GM21360 (cell line): ENCODE measurements around the gene UHRF2.
A peak's percentile ranks its signal among the peaks of the same experiment; 100 is the strongest.
"Not testable (repeated sequence)": the region's sequence is repeated elsewhere in the genome, so short reads cannot be mapped to it uniquely, and the experiment has no call there.

Experiments
- ATAC-seq: cut with Tn5 transposase; IDR thresholded peaks from one replicate; pipeline ENCODE4 v1.9.1; 2021; ENCODE audit warnings: mild to moderate bottlenecking, moderate library complexity; ENCODE audit not compliant: unreplicated experiment

Gene UHRF2

DNA sequence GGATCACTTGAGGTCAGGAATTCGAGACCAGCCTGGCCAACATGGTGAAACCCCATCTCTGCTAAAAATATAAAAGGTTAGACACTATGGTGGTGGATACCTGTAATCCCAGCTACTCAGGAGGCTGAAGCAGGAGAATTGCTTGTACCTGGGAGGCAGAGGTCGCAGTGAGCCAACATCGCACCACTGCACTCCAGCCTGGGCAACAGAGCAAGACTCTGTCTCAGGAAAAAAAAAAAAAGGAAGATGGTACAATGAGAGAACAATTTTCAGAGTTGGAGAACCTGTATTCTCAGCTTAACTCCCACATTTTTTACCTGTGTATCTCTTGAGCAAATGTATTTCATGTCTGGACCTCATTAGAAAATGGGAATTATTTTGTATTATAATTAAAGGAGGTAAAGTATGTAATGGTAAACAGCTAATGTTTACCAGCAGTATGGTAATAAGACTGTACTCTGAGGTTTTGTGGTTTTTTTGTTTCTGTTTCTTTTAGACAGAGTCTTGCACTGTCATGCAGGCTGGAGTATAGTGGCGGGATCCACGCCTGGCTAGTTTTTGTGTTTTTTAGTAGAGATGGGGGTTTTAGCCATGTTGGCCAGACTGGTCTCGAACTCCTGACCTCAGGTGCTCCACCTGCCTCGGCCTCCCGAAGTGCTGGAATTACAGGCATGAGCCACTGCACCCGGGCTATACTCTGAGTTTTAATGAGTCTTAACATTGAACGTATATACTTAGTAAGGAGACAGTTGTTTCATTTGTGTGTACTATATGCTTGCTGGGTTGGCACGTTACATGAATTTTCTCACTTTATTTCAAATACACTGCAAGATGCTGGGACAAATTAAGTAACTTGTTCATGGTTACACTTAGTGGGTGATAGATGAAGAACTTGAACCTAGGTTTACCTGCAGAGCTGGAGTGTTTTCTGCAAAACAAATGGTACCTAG lies 16.2 kb downstream of the UHRF2 start:
- peak; percentile 86 for ATAC-seq

GRCh38 chr9:6431038-6431437 lies 18.0 kb downstream of the UHRF2 start:
- ATAC-seq, result no peak

DNA sequence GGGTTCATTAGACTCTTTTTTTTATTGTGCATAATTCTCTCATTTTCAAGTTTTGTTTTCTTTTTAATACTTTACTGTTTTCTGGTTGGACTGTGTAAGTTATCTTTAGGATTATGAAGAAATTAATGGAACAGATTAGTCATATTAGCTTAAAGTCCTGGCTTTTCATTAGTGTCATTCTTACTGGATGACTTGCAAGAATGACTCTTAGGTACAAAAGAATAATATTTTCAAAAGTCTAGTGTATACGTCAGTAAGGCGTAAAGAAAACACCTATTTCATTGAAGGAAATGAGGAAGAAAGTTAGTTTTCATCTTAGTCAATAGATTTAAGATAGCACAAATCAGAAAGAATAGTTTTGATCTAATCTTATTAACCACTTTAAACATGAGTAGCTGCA lies 20.4 kb downstream of the UHRF2 start:
- ATAC-seq, result no peak

DNA sequence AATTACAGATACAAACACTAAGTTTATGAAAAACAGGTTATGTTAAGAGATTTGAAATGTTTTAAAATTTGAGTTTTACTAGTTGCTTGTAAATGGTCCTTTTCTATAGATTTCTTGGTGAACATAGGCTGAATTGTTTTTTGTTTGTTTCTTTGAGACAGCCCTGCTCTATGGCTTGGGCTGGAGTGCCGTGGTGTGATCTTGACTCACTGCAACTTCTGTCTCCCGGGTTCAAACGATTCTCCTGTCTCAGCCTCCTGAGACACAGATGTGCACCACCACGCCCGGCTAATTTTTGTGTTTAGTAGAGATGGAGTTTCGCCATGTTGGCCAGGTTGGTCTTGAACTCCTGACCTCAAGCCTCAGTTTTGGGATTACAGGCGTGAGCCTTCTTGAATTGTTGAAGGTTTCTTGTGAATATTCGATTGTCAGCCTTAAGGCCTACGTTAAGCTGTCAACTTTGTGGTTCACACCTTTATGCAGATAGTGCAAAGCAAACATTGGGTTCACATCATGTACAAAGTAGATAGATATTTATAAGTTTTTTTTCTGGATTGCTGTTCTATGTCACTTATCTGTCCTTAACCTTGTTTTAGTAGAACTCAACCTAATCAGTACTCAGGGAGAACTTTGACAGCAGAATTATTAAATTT lies 26.2 kb downstream of the UHRF2 start:
- ATAC-seq, result no peak

- ATAC-seq, result no peak
Observed at GRCh38 chr9:6440405-6440804, 27.4 kb downstream of the UHRF2 start.

DNA sequence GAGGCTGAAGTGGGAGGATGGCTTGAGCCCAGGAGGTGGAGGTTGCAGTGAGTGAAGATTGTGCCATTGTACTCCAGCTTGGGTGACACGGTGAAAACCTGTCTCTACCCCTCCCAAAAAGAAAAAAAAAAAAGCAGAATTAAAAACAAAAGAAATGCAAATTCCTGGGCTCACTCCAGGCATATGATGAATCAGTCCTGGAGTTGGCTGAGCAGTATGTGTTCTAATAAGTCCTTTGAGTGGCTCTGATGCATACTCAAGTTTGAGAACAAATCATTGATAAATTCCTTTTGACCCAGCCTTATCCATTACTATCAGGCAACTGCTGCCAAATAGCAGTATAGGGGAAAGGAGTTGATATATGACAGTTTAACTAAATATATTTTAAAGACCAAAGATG lies 28.3 kb downstream of the UHRF2 start:
- ATAC-seq, result no peak

GRCh38 chr9:6443661-6444060 lies 30.7 kb downstream of the UHRF2 start:
- no peak for ATAC-seq

- ATAC-seq, result no peak
Observed at GRCh38 chr9:6444128-6444527, 31.1 kb downstream of the UHRF2 start.

GRCh38 chr9:6449086-6449485 lies 36.1 kb downstream of the UHRF2 start:
- no peak for ATAC-seq

DNA sequence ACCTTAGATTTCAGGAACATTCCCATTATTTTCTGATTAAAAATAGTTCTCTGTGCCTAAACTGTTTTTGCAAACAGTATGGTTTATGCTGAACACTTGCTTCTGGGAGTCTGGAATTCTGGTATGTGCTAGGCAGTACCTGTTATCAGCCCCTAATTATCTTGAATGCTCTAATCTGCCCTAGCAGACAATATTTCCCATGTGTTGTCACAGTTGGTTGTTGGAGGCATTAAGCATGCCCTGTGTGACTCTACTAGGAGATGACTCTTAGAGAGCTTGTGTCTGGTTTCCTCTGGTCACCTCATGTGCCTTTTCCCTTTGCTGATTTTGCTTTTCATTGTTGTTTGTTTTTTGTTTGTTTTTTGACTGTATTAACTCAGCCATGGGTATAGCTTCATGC lies 36.6 kb downstream of the UHRF2 start:
- no peak for ATAC-seq

- no peak for ATAC-seq
Observed at GRCh38 chr9:6450641-6451375, 37.8 kb downstream of the UHRF2 start.

DNA sequence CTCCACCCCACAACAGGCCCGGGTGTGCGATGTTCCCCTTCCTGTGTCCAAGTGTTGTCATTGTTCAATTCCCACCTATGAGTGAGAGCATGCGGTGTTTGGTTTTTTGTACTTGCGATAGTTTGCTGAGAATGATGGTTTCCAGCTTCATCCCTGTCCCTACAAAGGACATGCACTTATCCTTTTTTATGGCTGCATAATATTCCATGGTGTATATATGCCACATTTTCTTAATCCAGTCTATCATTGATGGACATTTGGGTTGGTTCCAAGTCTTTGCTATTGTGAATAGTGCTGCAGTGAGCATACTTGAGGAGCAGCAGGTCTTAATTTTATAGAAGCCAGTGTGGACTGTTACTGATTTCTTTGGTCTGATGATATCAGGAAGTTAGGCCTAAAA lies 42.3 kb downstream of the UHRF2 start:
- ATAC-seq, result not testable (repeated sequence)

DNA sequence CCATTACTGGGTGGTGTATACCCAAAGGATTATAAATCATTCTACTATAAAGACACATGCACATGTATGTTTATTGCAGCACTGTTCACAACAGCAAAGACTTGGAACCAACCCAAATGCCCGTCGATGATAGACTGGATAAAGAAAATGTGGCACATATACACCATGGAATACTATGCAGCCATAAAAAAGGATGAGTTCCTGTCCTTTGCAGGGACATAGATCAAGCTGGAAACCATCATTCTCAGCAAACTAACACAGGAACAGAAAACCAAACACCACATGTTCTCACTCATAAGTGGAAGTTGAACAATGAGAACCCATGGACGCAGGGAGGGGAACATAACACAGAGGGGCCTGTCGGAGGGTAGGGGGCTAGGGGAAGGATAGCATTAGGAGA lies 45.7 kb downstream of the UHRF2 start:
- not testable (repeated sequence) for ATAC-seq

DNA sequence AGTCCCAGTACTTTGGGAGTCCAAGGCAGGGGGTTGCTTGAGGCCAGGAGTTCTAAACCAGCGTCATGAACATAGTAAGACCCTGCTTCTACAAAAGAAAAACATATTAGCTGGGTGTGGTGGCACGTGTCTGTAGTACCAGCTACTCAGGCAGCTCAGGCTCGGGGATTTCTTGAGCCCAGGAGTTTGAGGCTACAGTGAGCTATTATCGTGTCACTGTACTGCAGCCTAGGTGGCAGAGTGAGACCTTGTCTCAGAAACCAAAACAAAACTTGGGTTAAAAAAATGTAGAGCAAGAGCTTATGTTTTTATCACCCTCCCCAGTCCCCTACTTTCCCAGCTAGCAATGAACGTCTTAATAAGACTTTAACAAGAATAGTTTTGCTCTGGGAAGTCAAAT lies 46.7 kb downstream of the UHRF2 start:
- ATAC-seq, result no peak

DNA sequence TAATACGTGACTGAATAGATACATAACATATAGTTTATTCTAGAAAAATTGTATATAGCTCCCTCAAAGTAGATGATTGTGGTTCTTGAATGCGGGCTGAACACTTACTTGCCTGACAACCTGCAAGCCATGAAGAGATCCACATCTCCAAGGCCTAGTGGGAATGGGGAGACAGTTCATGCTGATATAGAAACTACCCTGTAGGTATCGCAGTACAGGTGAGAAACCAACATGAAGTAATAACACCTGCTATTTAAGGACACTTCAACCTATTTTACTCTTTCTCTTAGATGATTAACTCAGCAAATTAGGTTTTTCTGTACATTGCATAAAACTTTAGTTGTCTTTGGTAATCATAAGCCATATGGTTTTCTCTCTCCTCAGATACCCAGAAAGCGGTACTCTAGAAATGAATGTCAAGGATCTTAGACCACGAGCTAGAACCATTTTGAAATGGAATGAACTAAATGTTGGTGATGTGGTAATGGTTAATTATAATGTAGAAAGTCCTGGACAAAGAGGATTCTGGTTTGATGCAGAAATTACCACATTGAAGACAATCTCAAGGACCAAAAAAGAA lies 47.3 kb downstream of the UHRF2 start:
- ATAC-seq, result no peak

GRCh38 chr9:6461619-6462018 lies 48.6 kb downstream of the UHRF2 start:
- no peak for ATAC-seq

DNA sequence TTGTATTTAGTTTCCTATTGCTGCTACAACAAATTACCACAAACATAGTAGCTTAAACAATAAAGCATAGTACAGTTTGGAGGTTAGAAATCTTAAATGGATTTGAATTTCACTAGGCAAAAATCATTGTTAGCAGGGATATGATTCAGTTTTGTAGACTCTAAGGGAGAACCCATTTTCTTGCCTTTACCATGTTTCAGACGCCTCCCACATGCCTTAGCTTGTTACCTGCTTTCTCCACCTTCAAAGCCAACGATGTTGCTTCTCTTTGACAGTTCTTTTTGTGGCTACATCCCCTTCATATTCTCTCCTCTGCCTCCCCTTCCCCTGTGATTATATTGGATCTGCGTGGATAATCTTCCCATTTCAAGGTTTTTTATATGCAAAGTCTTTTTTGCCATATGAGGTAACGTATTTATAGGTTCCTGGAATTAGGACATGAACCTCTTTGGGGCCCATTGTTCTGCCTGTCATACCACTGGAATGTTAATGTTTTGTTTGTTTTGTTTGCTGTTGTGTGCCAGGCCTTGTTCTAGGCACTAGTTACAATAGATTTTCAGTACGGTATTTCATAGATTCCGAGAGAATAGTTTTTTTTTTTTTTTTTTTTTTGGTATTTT lies 54.1 kb downstream of the UHRF2 start:
- no peak for ATAC-seq

- ATAC-seq, result no peak
Observed at GRCh38 chr9:6471231-6471850, 58.3 kb downstream of the UHRF2 start.

- ATAC-seq, result no peak
Observed at GRCh38 chr9:6473151-6473550, 60.2 kb downstream of the UHRF2 start.

DNA sequence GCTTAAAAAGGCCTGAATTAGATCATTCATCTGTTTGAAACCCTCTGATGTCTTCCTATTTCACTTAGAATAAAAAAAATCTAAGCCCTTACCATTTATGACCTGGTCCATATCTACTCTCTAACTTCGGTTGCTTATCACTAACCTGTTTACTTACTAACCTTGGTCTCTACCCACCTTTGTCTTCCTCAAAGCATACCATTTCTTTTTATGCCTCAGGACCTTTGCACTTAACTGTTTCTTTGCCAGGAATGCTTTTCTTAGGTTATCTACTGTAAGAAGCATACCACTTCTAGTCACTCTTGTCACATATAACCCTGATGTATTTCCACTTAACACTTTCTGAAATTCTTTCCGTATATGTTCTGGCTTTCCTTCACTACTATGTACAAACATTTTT lies 67.0 kb downstream of the UHRF2 start:
- ATAC-seq, result no peak
